GM21717 (cell line): ENCODE measurements around the gene TRH.
"Not testable (repeated sequence)": the region's sequence is repeated elsewhere in the genome, so short reads cannot be mapped to it uniquely, and the experiment has no call there.

Source experiments
- ATAC-seq: cut with Tn5 transposase; IDR thresholded peaks from one replicate; pipeline ENCODE4 v1.9.1; 2021; ENCODE audit warnings: mild to moderate bottlenecking, moderate library complexity; ENCODE audit not compliant: unreplicated experiment

TRH gene

GRCh38 chr3:130002666-130003598 is 28.4 kb downstream of the TRH start:
- ATAC-seq, result not testable (repeated sequence)

GRCh38 chr3:130010556-130010955 is 36.0 kb downstream of the TRH start:
- ATAC-seq, result no peak

DNA sequence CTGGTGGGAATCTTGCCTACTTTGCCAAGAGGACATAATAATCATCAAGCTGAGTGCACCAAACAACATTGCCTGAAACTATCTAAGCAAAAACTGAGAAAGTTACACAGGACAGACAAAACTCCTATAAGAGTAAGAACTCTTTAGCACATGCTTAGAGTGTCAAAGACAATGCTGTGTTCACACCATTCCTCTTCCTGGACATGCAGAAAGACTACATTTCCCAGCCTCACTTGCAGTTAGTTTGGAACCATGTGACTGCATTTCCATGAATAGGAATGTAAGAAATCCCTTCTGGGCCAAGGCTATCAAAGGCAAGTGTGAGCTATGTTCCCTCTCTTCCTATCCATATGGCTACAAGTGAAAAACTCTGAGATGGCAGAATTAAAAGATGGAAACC is 37.6 kb downstream of the TRH start:
- not testable (repeated sequence) for ATAC-seq

GRCh38 chr3:130013246-130013645 is 38.7 kb downstream of the TRH start:
- not testable (repeated sequence) for ATAC-seq

DNA sequence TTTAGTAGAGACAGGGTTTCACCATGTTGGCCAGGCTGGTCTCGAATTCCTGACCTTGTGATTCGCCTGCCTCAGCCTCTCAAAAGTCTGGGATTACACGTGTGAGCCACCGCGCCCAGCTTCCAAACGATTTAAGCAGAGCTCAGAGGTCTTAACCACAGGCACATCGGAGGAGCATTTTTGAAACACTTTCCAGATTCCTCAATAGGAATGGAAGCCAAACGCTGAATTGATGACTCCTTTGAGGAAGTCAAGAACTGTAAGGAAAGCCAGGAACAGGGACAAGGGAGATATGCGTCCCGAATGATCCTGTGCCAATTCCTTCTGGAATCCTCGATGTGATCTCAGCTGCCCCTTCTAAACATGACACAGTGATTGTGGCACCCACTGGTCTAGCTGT is 40.0 kb downstream of the TRH start:
- ATAC-seq, result no peak

GRCh38 chr3:130017661-130018060 is 43.1 kb downstream of the TRH start:
- ATAC-seq, result not testable (repeated sequence)

- not testable (repeated sequence) for ATAC-seq
Observed at GRCh38 chr3:130026146-130026829, 51.8 kb downstream of the TRH start.

DNA sequence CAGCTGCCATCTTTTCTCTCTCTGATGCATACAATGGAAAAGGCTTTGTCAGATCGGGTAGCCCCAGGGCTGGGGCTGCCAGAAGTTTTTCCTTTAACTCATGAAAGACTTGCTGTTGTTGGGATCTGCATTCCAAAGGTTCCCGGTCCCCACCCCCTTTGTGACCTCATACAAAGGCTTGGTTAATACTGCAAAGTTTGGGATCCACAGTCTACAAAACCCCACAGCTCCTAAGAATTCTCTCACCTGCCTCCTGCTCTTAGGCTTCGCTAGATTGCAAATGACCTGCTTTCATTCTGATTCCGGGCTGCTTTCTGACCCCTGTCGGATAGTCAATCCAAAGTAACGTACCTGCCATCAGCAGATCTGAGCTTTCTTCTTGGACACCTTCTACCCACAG is 52.9 kb downstream of the TRH start:
- ATAC-seq, result not testable (repeated sequence)
